Activated T-helper 17 cell treated with anti-CD3 and anti-CD28 coated beads, Interleukin-2, amount 50 U/mL, for 72 hours (primary cell): Measurements from ENCODE around the gene EPYC. TPM values are rescaled to one million over a fixed set of nuclear protein-coding genes. Genes with fewer than 3 reads are reported as not detected.
A peak's percentile ranks its signal among the peaks of the same experiment; 100 is the strongest.

Experiments
- ATAC-seq: fragments of 150-1000 bp; cut with Tn5 transposase; replicated peaks from 2 replicates; pipeline ENCODE4 v1.10.0; 2021; ENCODE audit warnings: mild to moderate bottlenecking, moderate library complexity
- H3K27ac Mint-ChIP-seq: one replicate; pipeline ENCODE4 v1.8.0; 2022; ENCODE audit warnings: mixed read lengths
- H3K27me3 Mint-ChIP-seq: one replicate; pipeline ENCODE4 v1.8.0; 2022; ENCODE audit warnings: mixed read lengths
- H3K36me3 Mint-ChIP-seq: one replicate; pipeline ENCODE4 v1.8.0; 2022; ENCODE audit warnings: low read depth, mild to moderate bottlenecking, mixed read lengths
- H3K4me1 Mint-ChIP-seq: one replicate; pipeline ENCODE4 v1.8.0; 2022; ENCODE audit warnings: mixed read lengths
- H3K4me3 Mint-ChIP-seq: one replicate; pipeline ENCODE4 v1.8.0; 2022; ENCODE audit warnings: mild to moderate bottlenecking, mixed read lengths
- H3K9me3 Mint-ChIP-seq: one replicate; pipeline ENCODE4 v1.8.0; 2022; ENCODE audit warnings: mixed read lengths
- total RNA-seq, 2 donors: library from RNA; stranded (reverse); gene quantifications; one replicate each; pipeline ENCODE4 v1.2.3, GENCODE V29; 2022

EPYC gene
- not detected for total RNA-seq

GRCh38 chr12:91004872-91005271 lies at the start of gene EPYC:
Gene EPYC, minus strand, starts transcription at chr12:91004972. Its CDS starts 2,407 bp downstream, at chr12:91002565.
- no peaks in the 10 kb centered on the region for H3K36me3 Mint-ChIP-seq
- no peaks in the 10 kb centered on the region for H3K9me3 Mint-ChIP-seq
- peaks cover 7% of the 10 kb centered on the region for H3K4me1 Mint-ChIP-seq
- no peak within 1 kb of the TSS for H3K4me3 Mint-ChIP-seq
- peaks cover 4% of the 10 kb centered on the region for H3K27me3 Mint-ChIP-seq
- no peak for ATAC-seq
- H3K27ac Mint-ChIP-seq, result no peak within 1 kb of the TSS

GRCh38 chr12:91053951-91054715 lies 49.4 kb upstream of the EPYC start:
- ATAC-seq, result no peak
- H3K4me1 Mint-ChIP-seq, result no peaks in the 10 kb centered on the region
- no peak overlapping the region for H3K4me3 Mint-ChIP-seq
- peaks cover 6% of the 10 kb centered on the region for H3K27me3 Mint-ChIP-seq
- no peak overlapping the region for H3K27ac Mint-ChIP-seq
- no peaks in the 10 kb centered on the region for H3K36me3 Mint-ChIP-seq
- no peaks in the 10 kb centered on the region for H3K9me3 Mint-ChIP-seq

GRCh38 chr12:91052026-91052425 lies 47.3 kb upstream of the EPYC start:
- Mint-ChIP-seq H3K9me3 (no peaks in the 10 kb centered on the region), H3K27ac (no peak overlapping the region), H3K36me3 (no peaks in the 10 kb centered on the region), H3K4me1 (no peaks in the 10 kb centered on the region), H3K27me3 (peaks cover 11% of the 10 kb centered on the region), H3K4me3 (no peak overlapping the region)
- no peak for ATAC-seq

- Mint-ChIP-seq H3K4me1 (no peaks in the 10 kb centered on the region), H3K27ac (no peak overlapping the region), H3K36me3 (no peaks in the 10 kb centered on the region), H3K9me3 (no peaks in the 10 kb centered on the region), H3K27me3 (peaks cover 8% of the 10 kb centered on the region), H3K4me3 (no peak overlapping the region)
- no peak for ATAC-seq
These were observed 39.8 kb upstream of the EPYC start for GRCh38 chr12:91044586-91044985.

GRCh38 chr12:91043408-91043807 lies 38.6 kb upstream of the EPYC start:
- H3K36me3 Mint-ChIP-seq, result no peaks in the 10 kb centered on the region
- no peaks in the 10 kb centered on the region for H3K4me1 Mint-ChIP-seq
- no peak for ATAC-seq
- no peaks in the 10 kb centered on the region for H3K9me3 Mint-ChIP-seq
- no peak overlapping the region for H3K27ac Mint-ChIP-seq
- H3K27me3 Mint-ChIP-seq, result peaks cover 6% of the 10 kb centered on the region
- H3K4me3 Mint-ChIP-seq, result no peak overlapping the region

GRCh38 chr12:91040096-91040755 lies 35.5 kb upstream of the EPYC start:
- Mint-ChIP-seq H3K27ac (no peak overlapping the region), H3K27me3 (no peaks in the 10 kb centered on the region), H3K9me3 (no peaks in the 10 kb centered on the region), H3K4me1 (no peaks in the 10 kb centered on the region), H3K4me3 (no peak overlapping the region), H3K36me3 (no peaks in the 10 kb centered on the region)
- ATAC-seq, result no peak

GRCh38 chr12:91037276-91037675 lies 32.5 kb upstream of the EPYC start:
- no peak for ATAC-seq
- Mint-ChIP-seq H3K4me1 (no peaks in the 10 kb centered on the region), H3K9me3 (no peaks in the 10 kb centered on the region), H3K27ac (no peak overlapping the region), H3K36me3 (no peaks in the 10 kb centered on the region), H3K4me3 (no peak overlapping the region), H3K27me3 (peaks cover 3% of the 10 kb centered on the region)

GRCh38 chr12:91033251-91033650 lies 28.5 kb upstream of the EPYC start:
- no peaks in the 10 kb centered on the region for H3K4me1 Mint-ChIP-seq
- H3K36me3 Mint-ChIP-seq, result no peaks in the 10 kb centered on the region
- no peak overlapping the region for H3K27ac Mint-ChIP-seq
- H3K4me3 Mint-ChIP-seq, result no peak overlapping the region
- no peaks in the 10 kb centered on the region for H3K9me3 Mint-ChIP-seq
- peaks cover 3% of the 10 kb centered on the region for H3K27me3 Mint-ChIP-seq
- no peak for ATAC-seq

- Mint-ChIP-seq H3K9me3 (no peaks in the 10 kb centered on the region), H3K27ac (no peak overlapping the region), H3K4me1 (no peaks in the 10 kb centered on the region), H3K36me3 (no peaks in the 10 kb centered on the region), H3K4me3 (no peak overlapping the region), H3K27me3 (peaks cover 4% of the 10 kb centered on the region)
- peak; percentile 63 for ATAC-seq
These were observed 18.7 kb upstream of the EPYC start for GRCh38 chr12:91023326-91024004.

GRCh38 chr12:91021076-91021475 lies 16.3 kb upstream of the EPYC start:
- Mint-ChIP-seq H3K27me3 (peaks cover 4% of the 10 kb centered on the region), H3K4me1 (no peaks in the 10 kb centered on the region), H3K4me3 (no peak overlapping the region), H3K27ac (no peak overlapping the region), H3K9me3 (no peaks in the 10 kb centered on the region), H3K36me3 (no peaks in the 10 kb centered on the region)
- no peak for ATAC-seq

- no peaks in the 10 kb centered on the region for H3K9me3 Mint-ChIP-seq
- peaks cover 9% of the 10 kb centered on the region for H3K27me3 Mint-ChIP-seq
- H3K4me1 Mint-ChIP-seq, result no peaks in the 10 kb centered on the region
- no peak overlapping the region for H3K4me3 Mint-ChIP-seq
- no peak for ATAC-seq
- H3K36me3 Mint-ChIP-seq, result no peaks in the 10 kb centered on the region
- H3K27ac Mint-ChIP-seq, result no peak overlapping the region
These were observed 14.7 kb upstream of the EPYC start for GRCh38 chr12:91019455-91019854.

GRCh38 chr12:91017511-91018263 lies 12.9 kb upstream of the EPYC start:
- Mint-ChIP-seq H3K36me3 (no peaks in the 10 kb centered on the region), H3K27me3 (peaks cover 17% of the 10 kb centered on the region), H3K4me3 (no peak overlapping the region), H3K27ac (no peak overlapping the region), H3K4me1 (no peaks in the 10 kb centered on the region), H3K9me3 (no peaks in the 10 kb centered on the region)
- no peak for ATAC-seq

GRCh38 chr12:91017043-91017442 lies 12.3 kb upstream of the EPYC start:
- H3K36me3 Mint-ChIP-seq, result no peaks in the 10 kb centered on the region
- H3K27me3 Mint-ChIP-seq, result peaks cover 17% of the 10 kb centered on the region
- H3K9me3 Mint-ChIP-seq, result no peaks in the 10 kb centered on the region
- no peaks in the 10 kb centered on the region for H3K4me1 Mint-ChIP-seq
- H3K4me3 Mint-ChIP-seq, result no peak overlapping the region
- H3K27ac Mint-ChIP-seq, result no peak overlapping the region
- no peak for ATAC-seq

- ATAC-seq, result peak; percentile 75
- Mint-ChIP-seq H3K36me3 (no peaks in the 10 kb centered on the region), H3K4me1 (peaks cover 7% of the 10 kb centered on the region), H3K4me3 (no peak overlapping the region), H3K27ac (no peak overlapping the region), H3K9me3 (no peaks in the 10 kb centered on the region), H3K27me3 (peaks cover 15% of the 10 kb centered on the region)
These were observed 4.7 kb upstream of the EPYC start for GRCh38 chr12:91009319-91009950.
